Activated CD4-positive, alpha-beta T cell treated with anti-CD3 and anti-CD28 coated beads for 4 hours (primary cell): ENCODE measurements around the gene SLC8B1.

Experiments
- DNase-seq, 2 donors: peaks; one replicate each; pipeline ENCODE4 v3.0.0-alpha.2; 2020

Gene SLC8B1

GRCh38 chr12:113292091-113292490, 42.8 kb downstream of the SLC8B1 start:
- no peak for DNase-seq

GRCh38 chr12:113291586-113291985, 43.3 kb downstream of the SLC8B1 start:
- no peak for DNase-seq

GRCh38 chr12:113290506-113290905, 44.4 kb downstream of the SLC8B1 start:
- DNase-seq: no peak

- no peak for DNase-seq
Measured at GRCh38 chr12:113289361-113289760, 45.5 kb downstream of the SLC8B1 start.

- DNase-seq: no peak
Measured at GRCh38 chr12:113287899-113288282, 47.0 kb downstream of the SLC8B1 start.

- DNase-seq: no peak
Measured at GRCh38 chr12:113287146-113287898, 47.6 kb downstream of the SLC8B1 start.

GRCh38 chr12:113286712-113287111, 48.2 kb downstream of the SLC8B1 start:
- no peak for DNase-seq

GRCh38 chr12:113285679-113286610, 49.0 kb downstream of the SLC8B1 start:
- no peak for DNase-seq

- DNase-seq: no peak
Measured at GRCh38 chr12:113284751-113285150, 50.2 kb downstream of the SLC8B1 start.

- no peak for DNase-seq
Measured at GRCh38 chr12:113278633-113279032, 56.3 kb downstream of the SLC8B1 start.

- DNase-seq: no peak
Measured at GRCh38 chr12:113278141-113278540, 56.8 kb downstream of the SLC8B1 start.

- DNase-seq: no peak
Measured at GRCh38 chr12:113277511-113277910, 57.4 kb downstream of the SLC8B1 start.

GRCh38 chr12:113276946-113277500, 57.9 kb downstream of the SLC8B1 start:
- no peak for DNase-seq

- DNase-seq: no peak
Measured at GRCh38 chr12:113276306-113276705, 58.6 kb downstream of the SLC8B1 start.

- DNase-seq: no peak
Measured at GRCh38 chr12:113274848-113275247, 60.1 kb downstream of the SLC8B1 start.

- DNase-seq: no peak
Measured at GRCh38 chr12:113273053-113273725, 61.7 kb downstream of the SLC8B1 start.

- no peak for DNase-seq
Measured at GRCh38 chr12:113271853-113272561, 62.9 kb downstream of the SLC8B1 start.

- no peak for DNase-seq
Measured at GRCh38 chr12:113271466-113271852, 63.5 kb downstream of the SLC8B1 start.

- no peak for DNase-seq
Measured at GRCh38 chr12:113270709-113271009, 64.2 kb downstream of the SLC8B1 start.

- no peak for DNase-seq
Measured at GRCh38 chr12:113269257-113269943, 65.5 kb downstream of the SLC8B1 start.

- no peak for DNase-seq
Measured at GRCh38 chr12:113268621-113269020, 66.3 kb downstream of the SLC8B1 start.

GRCh38 chr12:113268136-113268535, 66.8 kb downstream of the SLC8B1 start:
- no peak for DNase-seq
